K562 (cell line): ENCODE data around the gene PLEKHF1. TPM values are rescaled to one million over a fixed set of nuclear protein-coding genes. Genes with fewer than 3 reads are reported as not detected.
A peak's percentile ranks its signal among the peaks of the same experiment; 100 is the strongest.

Source experiments
- BCL6 ChIP-seq: fragments of 250-450 bp; sonication (Bioruptor Pico); IDR thresholded peaks from 2 replicates; pipeline ENCODE4 v1.4.0; 2020
- CHCHD3 ChIP-seq: fragments of 250-450 bp; sonication (Bioruptor Pico); IDR thresholded peaks from 2 replicates; pipeline ENCODE4 v2.1.2; 2022; ENCODE audit warnings: mild to moderate bottlenecking
- DACH1 ChIP-seq: fragments of 450-650 bp; IDR thresholded peaks from 2 replicates; pipeline ENCODE4 v1.6.1; 2018; ENCODE audit not compliant: partially characterized antibody
- FOSL1 ChIP-seq: fragments of 200-800 bp; sonication (Bioruptor generic); conservative IDR thresholded peaks from 2 replicates; pipeline ENCODE4 v1.6.1; 2016; ENCODE audit warnings: missing genetic modification characterization, missing compliant biosample characterization
- KLF10 ChIP-seq: fragments of 250-450 bp; sonication (Bioruptor Pico); IDR thresholded peaks from 2 replicates; pipeline ENCODE4 v1.6.1; 2021; ENCODE audit warnings: matching md5 sums
- MAZ ChIP-seq, 2 experiments: fragments of 450-650 bp in 1 of 2; sonication (generic) in 1 of 2; formaldehyde crosslinking; IDR thresholded peaks in 1 of 2; conservative IDR thresholded peaks in 1 of 2; 2 replicates each; pipeline versions ENCODE4 v1.4.0 to v1.5.0; 2020; ENCODE audit warnings: mild to moderate bottlenecking in 1 of 2, missing genetic modification reagents in 1 of 2
- NFATC3 ChIP-seq: fragments of 450-650 bp; IDR thresholded peaks from 2 replicates; pipeline ENCODE4 v1.6.1; 2017; ENCODE audit warnings: mild to moderate bottlenecking
- PHF8 ChIP-seq: fragments of 200-600 bp; sonication (generic); IDR thresholded peaks from 2 replicates; pipeline ENCODE4 v1.6.1; 2012; ENCODE audit warnings: mixed run types, mild to moderate bottlenecking, inconsistent platforms, low read length, moderate library complexity, borderline replicate concordance
- YY1 ChIP-seq, 3 experiments: IDR thresholded peaks; 2 replicates each; pipeline ENCODE4 v1.6.1; 2011; ENCODE audit warnings: low read length in 2 of 3, mild to moderate bottlenecking in 2 of 3, moderate library complexity in 2 of 3, borderline replicate concordance in 1 of 3, control low read depth in 1 of 3, low read depth in 1 of 3; ENCODE audit not compliant: insufficient read depth in 3 of 3, insufficient replicate concordance in 2 of 3, control insufficient read depth in 1 of 3, insufficient read length in 1 of 3; ENCODE audit errors: extremely low read depth in 1 of 3
- ZNF584 ChIP-seq: fragments of 200-800 bp; sonication (Bioruptor generic); IDR thresholded peaks from 2 replicates; pipeline ENCODE4 v1.6.1; 2016; ENCODE audit warnings: low read depth, mild to moderate bottlenecking, missing genetic modification characterization, missing compliant biosample characterization
- ZNF589 ChIP-seq: fragments of 200-800 bp; sonication (Bioruptor generic); IDR thresholded peaks from 2 replicates; pipeline ENCODE4 v1.6.1; 2016; ENCODE audit warnings: low read depth, missing genetic modification characterization, missing compliant biosample characterization
- polyA plus RNA-seq, 8 experiments: library from polyadenylated mRNA; depleted of rRNA in 4 of 8; stranded (reverse) in 5 of 8; unstranded in 3 of 8; fragments of >200 nt; fragmentation: Nextera tagmentation in 2 of 8; fragmentation: Illumina TruSeq in 1 of 8; extraction: Ambion mirVana in 2 of 8; extraction: Trizol in 1 of 8; gene quantifications; 2 replicates each; pipeline versions ENCODE4 v1.2.1 to v1.2.3, GENCODE V29; 2011 to 2014; ENCODE audit warnings: inconsistent platforms in 1 of 8, missing spikeins in 1 of 8
- total RNA-seq, 7 experiments: library from RNA; depleted of rRNA in 6 of 7; stranded (reverse); fragments of >200 nt in 6 of 7; fragmentation: Illumina TruSeq in 2 of 7; extraction: Trizol in 2 of 7; gene quantifications; 2 replicates each; pipeline versions ENCODE4 v1.2.1 to v1.2.3, GENCODE V29; 2011 to 2021; ENCODE audit warnings: low replicate concordance in 1 of 7
- TF ChIP-seq, protein P1 (sequence below): fragments of 450-650 bp; IDR thresholded peaks from 2 replicates; pipeline ENCODE4 v1.6.1; 2016; ENCODE audit warnings: low read depth, mild to moderate bottlenecking, moderate library complexity
- TF ChIP-seq, protein P2 (sequence below): fragments of 450-650 bp; IDR thresholded peaks from 2 replicates; pipeline ENCODE4 v1.6.1; 2016
- TF ChIP-seq, protein P3 (sequence below): fragments of 450-650 bp; formaldehyde crosslinking; IDR thresholded peaks from 2 replicates; pipeline ENCODE4 v1.4.0; 2020; ENCODE audit warnings: mild to moderate bottlenecking, moderate library complexity
- TF ChIP-seq, protein P4 (sequence below): fragments of 250-450 bp; sonication (Bioruptor Pico); IDR thresholded peaks from 2 replicates; pipeline ENCODE4 v1.6.1; 2021; ENCODE audit warnings: mild to moderate bottlenecking
- TF ChIP-seq, protein P5 (sequence below): fragments of 450-650 bp; IDR thresholded peaks from 2 replicates; pipeline ENCODE4 v1.7.0; 2016; ENCODE audit warnings: borderline replicate concordance

PLEKHF1 gene
- total and polyA plus RNA-seq, 9 of the 15 experiments (the other 6 are each of a cell fraction or from before 2014, with no cell fraction given) = 0.07 to 13.4 (median 3.9) TPM; not detected in 1

DNA sequence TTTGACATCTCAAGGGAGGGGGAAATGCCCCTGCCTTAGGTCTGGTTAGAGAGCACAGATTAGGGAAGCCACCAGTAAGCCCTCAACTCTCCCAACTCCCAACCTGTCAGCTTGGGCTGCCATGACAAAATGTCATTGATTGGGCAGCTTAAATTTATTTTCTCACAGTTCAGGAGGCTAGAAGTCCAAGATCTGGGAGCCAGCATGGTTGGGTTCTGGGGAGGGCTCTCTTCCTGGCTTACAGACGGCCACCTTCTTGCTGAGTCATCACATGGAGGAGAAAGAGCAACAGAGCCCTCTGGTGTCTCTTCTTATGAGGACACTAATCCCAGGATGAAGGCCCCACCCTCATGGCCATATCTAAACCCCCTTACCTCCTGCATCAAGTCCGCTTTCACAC is 25.6 kb downstream of the PLEKHF1 start (continued):
- TF ChIP-seq PHF8 (no peak), ZNF589 (CRISPR knock-in tag) (peak; percentile 69), BCL6 (CRISPR knock-in tag) (no peak), FOSL1 (tag) (peak; percentile 93), DACH1 (no peak), CHCHD3 (no peak), ZNF584 (CRISPR knock-in tag) (peak; percentile 46; the same call in 1 of the 2 replicates), KLF10 (CRISPR knock-in tag) (no peak), MAZ (CRISPR knock-in tag; conservative IDR thresholded peaks at IDR 0.05 in 1 of 2, IDR thresholded peaks at IDR 0.05 in 1 of 2) (peak; percentile 48 to 69; a peak in 3 of 4 replicates), NFATC3 (no peak), YY1 (IDR thresholded peaks at IDR 0.05; ENCODE audit: borderline replicate concordance in 1 of 3, control insufficient read depth in 1 of 3, extremely low read depth in 1 of 3, insufficient read depth in 3 of 3, insufficient read length in 1 of 3, insufficient replicate concordance in 2 of 3, low read depth in 1 of 3, low read length in 2 of 3) (peak in 1 of 3 experiments; percentile 62)
- TF ChIP-seq, protein P1, sequence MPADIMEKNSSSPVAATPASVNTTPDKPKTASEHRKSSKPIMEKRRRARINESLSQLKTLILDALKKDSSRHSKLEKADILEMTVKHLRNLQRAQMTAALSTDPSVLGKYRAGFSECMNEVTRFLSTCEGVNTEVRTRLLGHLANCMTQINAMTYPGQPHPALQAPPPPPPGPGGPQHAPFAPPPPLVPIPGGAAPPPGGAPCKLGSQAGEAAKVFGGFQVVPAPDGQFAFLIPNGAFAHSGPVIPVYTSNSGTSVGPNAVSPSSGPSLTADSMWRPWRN = no peak
- TF ChIP-seq, protein P2, sequence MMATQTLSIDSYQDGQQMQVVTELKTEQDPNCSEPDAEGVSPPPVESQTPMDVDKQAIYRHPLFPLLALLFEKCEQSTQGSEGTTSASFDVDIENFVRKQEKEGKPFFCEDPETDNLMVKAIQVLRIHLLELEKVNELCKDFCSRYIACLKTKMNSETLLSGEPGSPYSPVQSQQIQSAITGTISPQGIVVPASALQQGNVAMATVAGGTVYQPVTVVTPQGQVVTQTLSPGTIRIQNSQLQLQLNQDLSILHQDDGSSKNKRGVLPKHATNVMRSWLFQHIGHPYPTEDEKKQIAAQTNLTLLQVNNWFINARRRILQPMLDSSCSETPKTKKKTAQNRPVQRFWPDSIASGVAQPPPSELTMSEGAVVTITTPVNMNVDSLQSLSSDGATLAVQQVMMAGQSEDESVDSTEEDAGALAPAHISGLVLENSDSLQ = 0 out of 2 replicates have a peak, but pooled peaks have one; percentile 13
- TF ChIP-seq, protein P3, sequence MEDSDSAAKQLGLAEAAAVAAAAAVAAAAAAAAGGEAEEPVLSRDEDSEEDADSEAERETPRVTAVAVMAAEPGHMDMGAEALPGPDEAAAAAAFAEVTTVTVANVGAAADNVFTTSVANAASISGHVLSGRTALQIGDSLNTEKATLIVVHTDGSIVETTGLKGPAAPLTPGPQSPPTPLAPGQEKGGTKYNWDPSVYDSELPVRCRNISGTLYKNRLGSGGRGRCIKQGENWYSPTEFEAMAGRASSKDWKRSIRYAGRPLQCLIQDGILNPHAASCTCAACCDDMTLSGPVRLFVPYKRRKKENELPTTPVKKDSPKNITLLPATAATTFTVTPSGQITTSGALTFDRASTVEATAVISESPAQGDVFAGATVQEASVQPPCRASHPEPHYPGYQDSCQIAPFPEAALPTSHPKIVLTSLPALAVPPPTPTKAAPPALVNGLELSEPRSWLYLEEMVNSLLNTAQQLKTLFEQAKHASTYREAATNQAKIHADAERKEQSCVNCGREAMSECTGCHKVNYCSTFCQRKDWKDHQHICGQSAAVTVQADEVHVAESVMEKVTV = peak; percentile 97
- TF ChIP-seq, protein P4, sequence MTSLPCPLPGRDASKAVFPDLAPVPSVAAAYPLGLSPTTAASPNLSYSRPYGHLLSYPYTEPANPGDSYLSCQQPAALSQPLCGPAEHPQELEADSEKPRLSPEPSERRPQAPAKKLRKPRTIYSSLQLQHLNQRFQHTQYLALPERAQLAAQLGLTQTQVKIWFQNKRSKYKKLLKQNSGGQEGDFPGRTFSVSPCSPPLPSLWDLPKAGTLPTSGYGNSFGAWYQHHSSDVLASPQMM (CRISPR knock-in tag) = no peak
- TF ChIP-seq, protein P5, sequence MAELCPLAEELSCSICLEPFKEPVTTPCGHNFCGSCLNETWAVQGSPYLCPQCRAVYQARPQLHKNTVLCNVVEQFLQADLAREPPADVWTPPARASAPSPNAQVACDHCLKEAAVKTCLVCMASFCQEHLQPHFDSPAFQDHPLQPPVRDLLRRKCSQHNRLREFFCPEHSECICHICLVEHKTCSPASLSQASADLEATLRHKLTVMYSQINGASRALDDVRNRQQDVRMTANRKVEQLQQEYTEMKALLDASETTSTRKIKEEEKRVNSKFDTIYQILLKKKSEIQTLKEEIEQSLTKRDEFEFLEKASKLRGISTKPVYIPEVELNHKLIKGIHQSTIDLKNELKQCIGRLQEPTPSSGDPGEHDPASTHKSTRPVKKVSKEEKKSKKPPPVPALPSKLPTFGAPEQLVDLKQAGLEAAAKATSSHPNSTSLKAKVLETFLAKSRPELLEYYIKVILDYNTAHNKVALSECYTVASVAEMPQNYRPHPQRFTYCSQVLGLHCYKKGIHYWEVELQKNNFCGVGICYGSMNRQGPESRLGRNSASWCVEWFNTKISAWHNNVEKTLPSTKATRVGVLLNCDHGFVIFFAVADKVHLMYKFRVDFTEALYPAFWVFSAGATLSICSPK = no peak
